Measurements from ENCODE around the gene SIX1. TPM values are rescaled to one million over a fixed set of nuclear protein-coding genes. Genes with fewer than 3 reads are reported as not detected.

SIX1 gene
- total and polyA plus RNA-seq, 2 of the 4 experiments (the other 2 are of a cell fraction), result 7.7 to 15.0 TPM

GRCh38 chr14:60648934-60649874 lies at the start of gene SIX1 (continued):
- TF ChIP-seq CHD1 (IDR thresholded peaks at IDR 0.05; ENCODE audit: low read depth, low read length) (no peak), BHLHE40 (IDR thresholded peaks at IDR 0.05; ENCODE audit: low read depth, low read length) (no peak), CTCF (conservative IDR thresholded peaks at IDR 0.05; ENCODE audit: low read depth, low read length) (no peak), SMC3 (IDR thresholded peaks at IDR 0.05; ENCODE audit: low read depth, low read length) (no peak)
